Activated CD4-positive, alpha-beta T cell treated with anti-CD3 and anti-CD28 coated beads for 36 hours (primary cell): ENCODE data around the gene RAD51B. TPM values are rescaled to one million over a fixed set of nuclear protein-coding genes. Genes with fewer than 3 reads are reported as not detected.
"Not testable (repeated sequence)": the region's sequence is repeated elsewhere in the genome, so short reads cannot be mapped to it uniquely, and the experiment has no call there.

Experiments used
- ATAC-seq: fragments of 200-7000 bp; cut with Tn5 transposase; one replicate; pipeline ENCODE4 v1.10.0; 2021; ENCODE audit warnings: mild to moderate bottlenecking, moderate library complexity
- CTCF ChIA-PET: fragments of 350-600 bp; sonication (Branson Sonifier 250); formaldehyde crosslinking; loops from one replicate; lab custom pipeline; 2021; ENCODE audit warnings: antibody characterized with exemption; lab: Charles Lee
- POLR2A ChIA-PET: fragments of 350-600 bp; sonication (Branson Sonifier 250); formaldehyde crosslinking; loops from one replicate; lab custom pipeline; 2021; ENCODE audit warnings: antibody characterized with exemption, inconsistent platforms; lab: Charles Lee
- DNase-seq: peaks from one replicate; pipeline ENCODE4 v3.0.0-alpha.2; 2020
- H3K27ac Mint-ChIP-seq: one replicate; pipeline ENCODE4 v1.8.0; 2021; ENCODE audit warnings: mixed read lengths
- H3K27me3 Mint-ChIP-seq: one replicate; pipeline ENCODE4 v1.8.0; 2021; ENCODE audit warnings: mixed read lengths
- H3K36me3 Mint-ChIP-seq: one replicate; pipeline ENCODE4 v1.8.0; 2021; ENCODE audit warnings: low read depth, mixed read lengths
- H3K4me1 Mint-ChIP-seq: one replicate; pipeline ENCODE4 v1.8.0; 2021; ENCODE audit warnings: mixed read lengths
- H3K4me3 Mint-ChIP-seq: one replicate; pipeline ENCODE4 v1.8.0; 2021; ENCODE audit warnings: mild to moderate bottlenecking, moderate library complexity, mixed read lengths
- H3K9me3 Mint-ChIP-seq: one replicate; pipeline ENCODE4 v1.8.0; 2021; ENCODE audit warnings: low read depth, mixed read lengths
- intact Hi-C, 2 experiments: fragments of 100-400 bp; cut with DNase I in 1 of 2; cut with micrococcal nuclease in 1 of 2; formaldehyde crosslinking; loops; one replicate each; pipeline versions ENCODE4 v1.14.2 to v1.15.1; 2022 to 2024; cut with DNase I, micrococcal nuclease
- total RNA-seq, 2 experiments: library from RNA; stranded (reverse); gene quantifications; one replicate each; pipeline ENCODE4 v1.2.3, GENCODE V29; 2021

Gene RAD51B
- total RNA-seq, 2 experiments from 2014 or later, result 26.4 to 39.9 TPM

DNA sequence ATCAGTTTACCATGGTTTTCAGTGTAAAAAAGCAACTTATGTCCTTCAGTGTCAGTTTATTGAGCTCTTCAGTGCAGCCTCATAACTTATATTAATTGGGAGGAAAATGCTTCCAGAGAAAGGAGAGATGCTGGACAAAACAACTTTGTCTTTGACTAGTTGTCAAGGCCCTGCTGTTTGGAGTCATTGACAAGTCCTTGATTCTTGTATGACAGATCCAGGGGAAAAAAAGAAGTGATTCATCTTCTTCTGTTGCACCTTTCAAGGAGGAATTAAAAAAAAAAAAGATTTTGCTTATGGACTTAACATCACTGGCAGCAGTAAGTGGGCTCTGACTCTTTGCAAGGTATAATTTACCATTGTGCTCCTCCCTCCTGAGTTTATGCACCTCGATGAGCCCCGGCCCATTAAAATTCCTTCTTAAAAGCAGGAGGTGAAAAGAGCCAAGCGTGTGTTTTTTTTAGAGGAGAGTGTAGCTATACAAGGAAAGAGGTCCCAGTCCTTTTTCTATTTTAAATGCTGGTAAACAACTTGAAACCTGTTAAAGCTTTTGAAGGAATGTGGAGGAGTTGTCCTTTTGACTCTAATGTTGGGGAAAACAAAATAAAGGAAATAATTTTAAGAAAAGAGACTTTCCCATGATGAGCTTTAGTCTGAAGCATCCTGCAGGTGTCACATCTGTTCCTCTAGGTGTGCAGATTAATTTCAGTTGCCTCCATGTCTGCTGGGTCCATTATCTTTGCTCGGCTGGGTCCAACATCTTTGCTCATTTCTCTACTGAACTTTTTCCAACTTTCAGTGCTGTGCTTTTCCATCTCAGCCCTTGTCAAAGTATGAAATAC is 431.6 kb downstream of the RAD51B start:
- no peaks in the 10 kb centered on the region for H3K27me3 Mint-ChIP-seq
- H3K27ac Mint-ChIP-seq, result peak overlapping the region; percentile 24
- intact Hi-C loops, result loop anchor here (2.0 to 5.0 kb wide), 2 partner anchors 231 to 306 kb away; no protein-coding TSS in a partner anchor
- H3K4me1 Mint-ChIP-seq, result peaks cover 56% of the 10 kb centered on the region
- H3K4me3 Mint-ChIP-seq, result no peak overlapping the region
- ChIA-PET CTCF (interaction anchor here (0.6 to 6.0 kb wide), 16 partner anchors 19 to 593 kb away, joined by 3 to 61 read pairs (median 4); no protein-coding TSS in a partner anchor), POLR2A (interaction anchor here (0.7 kb wide), 1 partner anchor 57 kb away, joined by 4 read pairs; no protein-coding TSS in a partner anchor)
- DNase-seq (no peak), ATAC-seq (peak; percentile 30)
- no peaks in the 10 kb centered on the region for H3K9me3 Mint-ChIP-seq
- no peaks in the 10 kb centered on the region for H3K36me3 Mint-ChIP-seq

DNA sequence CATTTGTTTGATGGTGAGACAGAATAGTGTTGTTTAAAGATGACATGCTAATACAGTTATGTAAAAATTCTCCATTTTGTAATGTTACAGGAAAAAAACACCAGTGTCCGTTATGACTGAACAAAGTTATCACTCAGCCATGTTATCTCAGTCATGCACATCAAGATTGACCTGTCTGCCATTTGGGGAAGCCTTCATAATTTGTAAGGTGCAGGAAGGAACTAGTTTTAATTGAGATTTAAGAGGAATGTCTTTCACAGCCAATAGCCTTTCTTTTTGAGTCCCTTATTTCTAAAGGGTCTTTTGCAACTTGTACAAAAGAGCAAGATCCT is 432.2 kb downstream of the RAD51B start:
- Mint-ChIP-seq H3K4me1 (peaks cover 61% of the 10 kb centered on the region), H3K9me3 (no peaks in the 10 kb centered on the region), H3K27ac (no peak overlapping the region), H3K4me3 (no peak overlapping the region), H3K27me3 (no peaks in the 10 kb centered on the region), H3K36me3 (no peaks in the 10 kb centered on the region)
- CTCF ChIA-PET, result interaction anchor here (0.6 to 5.7 kb wide), 8 partner anchors 16 to 593 kb away, joined by 3 to 52 read pairs (median 5); no protein-coding TSS in a partner anchor
- DNase-seq (no peak), ATAC-seq (no peak)
- POLR2A ChIA-PET, result interaction anchor here (0.7 kb wide), 1 partner anchor 57 kb away, joined by 4 read pairs; no protein-coding TSS in a partner anchor
- intact Hi-C loops, result loop anchor here (2.0 to 5.0 kb wide), 2 partner anchors 231 to 307 kb away; no protein-coding TSS in a partner anchor

DNA sequence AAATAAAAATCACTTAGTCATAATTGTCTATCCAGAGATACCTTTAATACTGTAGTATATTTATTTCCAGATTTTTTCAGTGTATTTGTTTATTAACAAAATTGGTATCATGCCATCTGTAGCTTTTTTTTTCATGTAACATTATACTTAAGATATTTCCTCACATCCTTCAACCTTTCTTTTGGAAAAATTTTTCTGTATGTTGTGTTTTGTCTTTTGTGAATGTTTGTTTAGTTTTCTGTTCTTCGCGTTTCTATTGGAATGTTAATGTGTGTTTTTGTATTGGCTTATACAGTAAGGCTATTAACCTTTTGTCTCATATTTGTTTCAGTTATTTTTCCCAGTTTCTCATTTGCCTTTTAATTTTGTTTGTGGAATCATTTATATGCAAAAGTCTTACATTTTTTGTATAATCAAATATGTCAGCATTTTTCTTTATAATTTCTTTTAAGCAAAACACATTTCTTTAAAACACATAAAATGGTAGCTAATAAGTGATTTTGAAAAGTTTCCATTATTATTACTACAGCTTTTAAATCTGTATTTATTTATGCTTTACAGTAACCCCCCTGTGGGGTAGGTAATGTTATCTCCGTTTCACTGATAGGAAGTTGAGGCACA is 433.7 kb downstream of the RAD51B start:
- POLR2A ChIA-PET, result no interaction called here
- Mint-ChIP-seq H3K4me3 (no peak overlapping the region), H3K27me3 (no peaks in the 10 kb centered on the region), H3K27ac (no peak overlapping the region), H3K36me3 (no peaks in the 10 kb centered on the region), H3K4me1 (peaks cover 57% of the 10 kb centered on the region), H3K9me3 (no peaks in the 10 kb centered on the region)
- intact Hi-C loops, result loop anchor here in 1 of 2 experiments (5.0 kb wide), 1 partner anchor 229 kb away; no protein-coding TSS in a partner anchor
- DNase-seq (no peak), ATAC-seq (no peak)
- CTCF ChIA-PET, result interaction anchor here (0.9 to 1.1 kb wide), 4 partner anchors 10 to 591 kb away, joined by 3 to 4 read pairs (median 4); no protein-coding TSS in a partner anchor

DNA sequence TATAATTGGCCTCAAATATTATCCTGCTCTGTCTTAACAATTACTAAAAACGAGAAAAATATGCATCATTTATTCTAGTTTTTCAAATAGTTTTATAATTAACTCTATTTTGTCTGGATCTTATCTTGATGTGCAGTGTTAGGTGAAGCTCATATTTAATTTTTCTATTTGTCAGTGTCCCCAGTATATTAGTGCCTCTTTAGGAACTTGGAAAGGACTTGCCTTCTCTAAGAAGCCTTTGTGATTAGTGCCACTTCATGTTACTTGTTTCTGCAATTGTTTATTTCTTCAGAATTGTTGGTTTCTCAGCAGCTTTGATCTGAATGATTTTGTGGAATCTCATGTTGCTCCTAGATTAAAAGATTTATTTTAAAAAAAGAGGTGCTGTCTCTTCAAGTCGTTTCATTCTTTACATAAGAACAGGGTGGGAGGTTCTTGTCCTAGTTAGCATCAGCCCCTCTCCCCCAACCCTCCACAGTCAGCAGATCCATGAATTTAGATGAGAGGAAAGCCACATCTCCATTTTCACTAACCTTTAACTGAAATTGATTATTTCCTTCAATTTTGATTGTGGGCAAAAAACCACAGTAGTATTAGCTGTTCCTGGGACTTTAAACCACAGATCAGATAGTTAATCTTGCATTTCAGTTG is 434.4 kb downstream of the RAD51B start:
- Mint-ChIP-seq H3K27ac (no peak overlapping the region), H3K4me1 (peaks cover 57% of the 10 kb centered on the region)

GRCh38 chr14:68254669-68255527 is 435.3 kb downstream of the RAD51B start:
- H3K27ac Mint-ChIP-seq, result no peak overlapping the region
- peaks cover 57% of the 10 kb centered on the region for H3K4me1 Mint-ChIP-seq
- CTCF ChIA-PET, result interaction anchor here (0.9 kb wide), 1 partner anchor 570 kb away, joined by 3 read pairs; no protein-coding TSS in a partner anchor
- DNase-seq, result no peak
- H3K27me3 Mint-ChIP-seq, result no peaks in the 10 kb centered on the region
- H3K36me3 Mint-ChIP-seq, result peaks cover 3% of the 10 kb centered on the region
- POLR2A ChIA-PET, result no interaction called here
- no peak overlapping the region for H3K4me3 Mint-ChIP-seq
- no peaks in the 10 kb centered on the region for H3K9me3 Mint-ChIP-seq
- ATAC-seq, result no peak
- intact Hi-C loops, result loop anchor here in 1 of 2 experiments (5.0 kb wide), 1 partner anchor 227 kb away; no protein-coding TSS in a partner anchor

More for the DNA sequence above, 434.4 kb downstream of the RAD51B start:
- ATAC-seq (no peak), DNase-seq (no peak)
- Mint-ChIP-seq H3K36me3 (peaks cover 3% of the 10 kb centered on the region), H3K4me3 (no peak overlapping the region), H3K9me3 (no peaks in the 10 kb centered on the region), H3K27me3 (no peaks in the 10 kb centered on the region)
- ChIA-PET CTCF (interaction anchor here (0.9 to 1.1 kb wide), 4 partner anchors 10 to 590 kb away, joined by 3 to 4 read pairs (median 4); no protein-coding TSS in a partner anchor), POLR2A (no interaction called here)
- intact Hi-C loops, result loop anchor here in 1 of 2 experiments (5.0 kb wide), 1 partner anchor 228 kb away; no protein-coding TSS in a partner anchor

DNA sequence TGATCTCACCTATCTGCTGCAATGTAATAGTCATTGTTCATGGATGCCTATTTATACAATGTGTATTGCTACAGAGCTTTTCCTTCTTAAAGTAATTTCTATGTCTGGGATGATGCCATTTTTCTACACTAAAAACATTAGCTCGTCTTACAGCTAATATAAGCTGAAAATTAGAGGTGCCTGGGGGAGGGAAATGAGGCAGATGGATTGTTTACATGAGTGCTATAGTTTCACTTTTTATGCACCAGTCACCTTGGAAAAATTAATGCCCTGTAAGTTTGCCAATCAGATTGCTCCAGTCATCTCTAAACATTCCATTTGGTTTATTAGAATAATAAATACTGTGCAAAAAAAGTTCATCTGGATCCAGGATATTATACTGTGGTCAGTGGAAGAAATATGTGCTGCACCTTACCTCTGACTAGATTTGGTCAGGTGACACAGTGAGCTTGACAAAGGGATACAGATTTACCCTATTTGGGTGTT is 436.2 kb downstream of the RAD51B start:
- Mint-ChIP-seq H3K36me3 (peaks cover 3% of the 10 kb centered on the region), H3K4me3 (no peak overlapping the region), H3K27ac (no peak overlapping the region), H3K27me3 (no peaks in the 10 kb centered on the region), H3K9me3 (no peaks in the 10 kb centered on the region), H3K4me1 (peaks cover 57% of the 10 kb centered on the region)
- ATAC-seq, result no peak
- no peak for DNase-seq
- ChIA-PET CTCF (interaction anchor here (0.7 to 1.2 kb wide), 3 partner anchors 10 to 569 kb away, joined by 3 to 5 read pairs (median 3); no protein-coding TSS in a partner anchor), POLR2A (no interaction called here)
- intact Hi-C loops, result no loop called here

DNA sequence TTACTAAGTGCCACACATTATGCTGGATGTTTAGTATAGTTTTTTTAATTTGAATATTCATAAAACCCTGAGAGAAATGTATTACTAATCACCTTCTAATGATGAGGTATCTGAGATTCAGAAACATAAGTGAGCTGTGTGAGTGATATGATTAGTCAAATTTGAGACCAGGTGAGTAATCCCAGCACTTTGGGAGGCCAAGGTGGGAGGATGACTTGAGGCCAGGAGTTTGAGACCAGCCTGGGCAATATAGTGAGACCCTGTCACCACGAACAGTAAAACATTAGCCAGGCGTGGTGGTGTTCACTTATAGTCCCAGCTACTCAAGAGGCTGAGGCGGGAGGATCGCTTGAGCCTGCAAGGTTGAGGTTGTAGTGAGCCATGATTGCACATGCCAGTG is 438.4 kb downstream of the RAD51B start:
- CTCF ChIA-PET, result no interaction called here

DNA sequence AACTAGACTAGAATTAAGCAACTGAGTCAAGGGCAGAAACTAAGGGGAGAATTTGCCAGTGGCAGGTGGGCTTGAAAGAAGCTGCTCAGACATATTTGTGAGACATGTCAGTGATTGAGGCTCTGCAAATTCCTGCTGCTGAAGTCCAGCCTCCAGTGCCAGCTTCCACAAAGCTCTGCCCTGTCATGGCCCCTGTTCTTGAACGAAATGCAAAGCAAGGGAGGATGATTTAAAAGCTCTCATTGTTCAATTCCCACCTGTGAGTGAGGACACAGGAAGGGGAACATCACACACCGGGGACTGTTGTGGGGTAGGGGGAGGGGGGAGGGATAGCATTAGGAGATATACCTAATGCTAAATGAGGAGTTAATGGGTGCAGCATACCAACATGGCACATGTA is 439.4 kb downstream of the RAD51B start:
- H3K4me1 Mint-ChIP-seq, result peaks cover 70% of the 10 kb centered on the region
- H3K36me3 Mint-ChIP-seq, H3K4me3 Mint-ChIP-seq, H3K27ac Mint-ChIP-seq, intact Hi-C loops, DNase-seq, H3K27me3 Mint-ChIP-seq, ATAC-seq, H3K9me3 Mint-ChIP-seq: not testable (repeated sequence)
- ChIA-PET CTCF (interaction anchor here (0.9 to 1.4 kb wide), 3 partner anchors 10 to 531 kb away, joined by 3 to 4 read pairs (median 4); no protein-coding TSS in a partner anchor), POLR2A (interaction anchor here (1.0 kb wide), 1 partner anchor 534 kb away, joined by 3 read pairs; the partner anchor contains the start of gene ZFP36L1)

More for the DNA sequence above, 438.4 kb downstream of the RAD51B start:
- Mint-ChIP-seq H3K36me3 (peaks cover 3% of the 10 kb centered on the region), H3K4me3 (no peak overlapping the region), H3K4me1 (peaks cover 64% of the 10 kb centered on the region), H3K27me3 (no peaks in the 10 kb centered on the region), H3K27ac (no peak overlapping the region), H3K9me3 (no peaks in the 10 kb centered on the region)
- POLR2A ChIA-PET, result no interaction called here
- intact Hi-C loops, result no loop called here
- ATAC-seq, result peak; percentile 32
- no peak for DNase-seq

- Mint-ChIP-seq H3K27me3 (no peaks in the 10 kb centered on the region), H3K27ac (no peak overlapping the region), H3K4me3 (no peak overlapping the region), H3K4me1 (peaks cover 71% of the 10 kb centered on the region), H3K9me3 (no peaks in the 10 kb centered on the region), H3K36me3 (peaks cover 3% of the 10 kb centered on the region)
- CTCF ChIA-PET, result interaction anchor here (1.0 to 1.4 kb wide), 4 partner anchors 10 to 515 kb away, joined by 3 to 4 read pairs (median 4); no protein-coding TSS in a partner anchor
- no peak for ATAC-seq
- intact Hi-C loops, result no loop called here
- no peak for DNase-seq
- POLR2A ChIA-PET, result interaction anchor here (0.6 kb wide), 1 partner anchor 11 kb away, joined by 4 read pairs; no protein-coding TSS in a partner anchor
Observed at GRCh38 chr14:68260121-68260520, 440.5 kb downstream of the RAD51B start.
